Measurements from ENCODE around the gene TMBIM4. TPM values are rescaled to one million over a fixed set of nuclear protein-coding genes. Genes with fewer than 3 reads are reported as not detected.
A peak's percentile ranks its signal among the peaks of the same experiment; 100 is the strongest.

TMBIM4 gene
- polyA plus RNA-seq, 3 donors from 2014 or later, result 314 to 540 (median 336) TPM

- Mint-ChIP-seq H3K36me3 (peaks cover 28 to 58% (median 29%) of the 10 kb centered on the region in 3 donors), H3K4me3 (no peak overlapping the region), H3K9me3 (peaks cover 5 to 16% (median 14%) of the 10 kb centered on the region in 6 donors), H3K27ac (peak overlapping the region; percentile 9 to 86 (median 62)), H3K4me1 (peaks cover 13 to 25% of the 10 kb centered on the region in 2 donors), H3K27me3 (ENCODE audit: low read depth in 3 of 3) (no peaks in the 10 kb centered on the region)
- DNase-seq, result no peak
These were observed 24.7 kb downstream of the TMBIM4 start for GRCh38 chr12:66144791-66145754.

GRCh38 chr12:66143868-66144267 is 25.9 kb downstream of the TMBIM4 start:
- Mint-ChIP-seq H3K27ac (peak overlapping the region in 1 of 6 donors; percentile 3), H3K36me3 (peaks cover 38 to 67% (median 39%) of the 10 kb centered on the region in 3 donors), H3K4me3 (no peak overlapping the region), H3K4me1 (peaks cover 14 to 25% of the 10 kb centered on the region in 2 donors), H3K9me3 (peaks cover 7 to 25% (median 16%) of the 10 kb centered on the region in 6 donors), H3K27me3 (ENCODE audit: low read depth in 3 of 3) (no peaks in the 10 kb centered on the region)
- DNase-seq, result no peak

GRCh38 chr12:66142826-66143225 is 27.0 kb downstream of the TMBIM4 start:
- Mint-ChIP-seq H3K36me3 (peaks cover 38 to 59% (median 39%) of the 10 kb centered on the region in 3 donors), H3K4me3 (no peak overlapping the region), H3K27me3 (ENCODE audit: low read depth in 3 of 3) (no peaks in the 10 kb centered on the region), H3K4me1 (peaks cover 14 to 19% of the 10 kb centered on the region in 2 donors), H3K9me3 (peaks cover 7 to 25% (median 16%) of the 10 kb centered on the region in 6 donors), H3K27ac (no peak overlapping the region)
- no peak for DNase-seq

- peaks cover 41 to 55% (median 43%) of the 10 kb centered on the region in 3 donors for H3K36me3 Mint-ChIP-seq
- H3K27ac Mint-ChIP-seq, result no peak overlapping the region
- H3K27me3 Mint-ChIP-seq (ENCODE audit: low read depth in 3 of 3), result no peaks in the 10 kb centered on the region
- DNase-seq, result no peak
- peaks cover 7 to 25% (median 16%) of the 10 kb centered on the region in 6 donors for H3K9me3 Mint-ChIP-seq
- no peak overlapping the region for H3K4me3 Mint-ChIP-seq
- peaks cover 14 to 19% of the 10 kb centered on the region in 2 donors for H3K4me1 Mint-ChIP-seq
These were observed 28.5 kb downstream of the TMBIM4 start for GRCh38 chr12:66141299-66141698.

GRCh38 chr12:66140731-66141130 is 29.1 kb downstream of the TMBIM4 start:
- Mint-ChIP-seq H3K36me3 (peaks cover 42 to 57% (median 46%) of the 10 kb centered on the region in 3 donors), H3K27me3 (ENCODE audit: low read depth in 3 of 3) (no peaks in the 10 kb centered on the region), H3K4me1 (peaks cover 14% of the 10 kb centered on the region in 2 donors), H3K27ac (no peak overlapping the region), H3K4me3 (no peak overlapping the region), H3K9me3 (peaks cover 7 to 25% (median 16%) of the 10 kb centered on the region in 6 donors)
- no peak for DNase-seq

GRCh38 chr12:66139328-66139727 is 30.5 kb downstream of the TMBIM4 start:
- Mint-ChIP-seq H3K27ac (peak overlapping the region in 1 of 6 donors; percentile 50), H3K4me1 (peaks cover 0 to 3% of the 10 kb centered on the region in 2 donors), H3K36me3 (peaks cover 42 to 52% (median 46%) of the 10 kb centered on the region in 3 donors), H3K9me3 (peaks cover 7 to 25% (median 16%) of the 10 kb centered on the region in 6 donors), H3K4me3 (no peak overlapping the region), H3K27me3 (ENCODE audit: low read depth in 3 of 3) (no peaks in the 10 kb centered on the region)
- DNase-seq, result no peak

GRCh38 chr12:66137937-66138336 is 31.9 kb downstream of the TMBIM4 start:
- Mint-ChIP-seq H3K9me3 (peaks cover 7 to 25% (median 16%) of the 10 kb centered on the region in 6 donors), H3K4me1 (peaks cover 0 to 3% of the 10 kb centered on the region in 2 donors), H3K27me3 (ENCODE audit: low read depth in 3 of 3) (no peaks in the 10 kb centered on the region), H3K36me3 (peaks cover 42 to 45% (median 43%) of the 10 kb centered on the region in 3 donors), H3K27ac (no peak overlapping the region), H3K4me3 (no peak overlapping the region)
- no peak for DNase-seq

GRCh38 chr12:66132408-66132807 is 37.4 kb downstream of the TMBIM4 start:
- Mint-ChIP-seq H3K4me1 (peaks cover 35 to 50% of the 10 kb centered on the region in 2 donors), H3K36me3 (peaks cover 7 to 15% (median 11%) of the 10 kb centered on the region in 3 donors), H3K27ac (peak overlapping the region in 3 of 6 donors; percentile 11 to 39 (median 32)), H3K4me3 (peak overlapping the region in 4 of 5 donors; percentile 17 to 59 (median 50)), H3K27me3 (ENCODE audit: low read depth in 3 of 3) (peaks cover 5 to 12% (median 7%) of the 10 kb centered on the region in 3 donors), H3K9me3 (no peaks in the 10 kb centered on the region)
- DNase-seq, result no peak

GRCh38 chr12:66131067-66131688 is 38.6 kb downstream of the TMBIM4 start:
- no peak for DNase-seq

GRCh38 chr12:66130267-66131066 is 39.3 kb downstream of the TMBIM4 start, which contains the start of gene LLPH:
TSS of gene LLPH (minus strand) at chr12:66130750. CDS start at chr12:66129106, 1,644 bp downstream.
- DNase-seq, result peak; percentile 81 to 83 (median 83)
- no peaks in the 10 kb centered on the region for H3K9me3 Mint-ChIP-seq
- peaks cover 46 to 66% of the 10 kb centered on the region in 2 donors for H3K4me1 Mint-ChIP-seq
- H3K36me3 Mint-ChIP-seq, result peaks cover 12 to 20% (median 13%) of the 10 kb centered on the region in 3 donors
- peak within 1 kb of the TSS; percentile 94 to 98 (median 96) for H3K4me3 Mint-ChIP-seq
- H3K27ac Mint-ChIP-seq, result peak within 1 kb of the TSS; percentile 94 to 99 (median 98)
- H3K27me3 Mint-ChIP-seq (ENCODE audit: low read depth in 3 of 3), result peaks cover 5 to 12% (median 7%) of the 10 kb centered on the region in 3 donors

More at GRCh38 chr12:66131067-66131688, 38.6 kb downstream of the TMBIM4 start:
- H3K27me3 Mint-ChIP-seq (ENCODE audit: low read depth in 3 of 3), result peaks cover 5 to 12% (median 7%) of the 10 kb centered on the region in 3 donors
- H3K9me3 Mint-ChIP-seq, result no peaks in the 10 kb centered on the region
- H3K36me3 Mint-ChIP-seq, result peaks cover 8 to 17% (median 10%) of the 10 kb centered on the region in 3 donors
- H3K4me3 Mint-ChIP-seq, result peak overlapping the region; percentile 94 to 98 (median 96)
- peak overlapping the region; percentile 94 to 99 (median 98) for H3K27ac Mint-ChIP-seq
- peaks cover 44 to 59% of the 10 kb centered on the region in 2 donors for H3K4me1 Mint-ChIP-seq

GRCh38 chr12:66129934-66130266 is 39.9 kb downstream of the TMBIM4 start:
- Mint-ChIP-seq H3K4me3 (peak overlapping the region; percentile 94 to 98 (median 96)), H3K4me1 (peaks cover 51 to 72% of the 10 kb centered on the region in 2 donors), H3K36me3 (peaks cover 17 to 26% (median 17%) of the 10 kb centered on the region in 3 donors), H3K27ac (peak overlapping the region; percentile 94 to 99 (median 98)), H3K9me3 (no peaks in the 10 kb centered on the region), H3K27me3 (ENCODE audit: low read depth in 3 of 3) (peaks cover 5 to 13% (median 7%) of the 10 kb centered on the region in 3 donors)
- peak in 1 of 3 donors; percentile 15 for DNase-seq

GRCh38 chr12:66127650-66128049 is 42.1 kb downstream of the TMBIM4 start:
- Mint-ChIP-seq H3K27ac (peak overlapping the region in 1 of 6 donors; percentile 75), H3K4me1 (peaks cover 56 to 84% of the 10 kb centered on the region in 2 donors), H3K36me3 (peaks cover 24 to 37% (median 36%) of the 10 kb centered on the region in 3 donors), H3K9me3 (no peaks in the 10 kb centered on the region), H3K27me3 (ENCODE audit: low read depth in 3 of 3) (peaks cover 5 to 13% (median 7%) of the 10 kb centered on the region in 3 donors), H3K4me3 (peak overlapping the region in 1 of 5 donors; percentile 5)
- DNase-seq, result no peak
